Measurements from ENCODE around the gene SLC46A1. TPM values are rescaled to one million over a fixed set of nuclear protein-coding genes. Genes with fewer than 3 reads are reported as not detected.

SLC46A1 gene
- total RNA-seq, 1 donor from 2014 or later, result 7.4 TPM

- no peak for TF ChIP-seq EZH2 (IDR thresholded peaks at IDR 0.05; ENCODE audit: insufficient read depth, low read length)
- TF ChIP-seq CTCF (IDR thresholded peaks at IDR 0.05; ENCODE audit: insufficient read depth, low read depth, low read length), result no peak
- no peak overlapping the region for H3K27ac Mint-ChIP-seq (ENCODE audit: unreplicated experiment)
- no peaks in the 10 kb centered on the region for H3K79me2 ChIP-seq (ENCODE audit: insufficient read depth, low read length)
- peaks cover 6% of the 10 kb centered on the region for H3K4me1 ChIP-seq (ENCODE audit: insufficient read depth, low read length)
- H3K4me2 ChIP-seq (ENCODE audit: low read length), result peak overlapping the region; percentile 98
- H3K4me3 ChIP-seq (ENCODE audit: insufficient read depth, low read depth, low read length), result peak overlapping the region; percentile 63
- H4K20me1 ChIP-seq (ENCODE audit: insufficient read depth, low read length), result peaks cover 5% of the 10 kb centered on the region
- peaks cover 8% of the 10 kb centered on the region for H3K27me3 ChIP-seq (ENCODE audit: insufficient read depth, low read length)
- FAIRE-seq (no peak), DNase-seq (ENCODE audit: low read depth) (no peak)
- H3K9ac ChIP-seq (ENCODE audit: low read length), result peak overlapping the region; percentile 47
- no peaks in the 10 kb centered on the region for H3K9me3 ChIP-seq (ENCODE audit: insufficient read depth, low read depth, low read length)
- peak overlapping the region; percentile 92 for H2AFZ ChIP-seq (ENCODE audit: low read depth, low read length)
- H3K36me3 ChIP-seq (ENCODE audit: insufficient read depth, low read length), result no peaks in the 10 kb centered on the region
- H3K4me1 Mint-ChIP-seq (ENCODE audit: low read depth, unreplicated experiment), result peaks cover 2% of the 10 kb centered on the region
- peaks cover 29% of the 10 kb centered on the region for H3K27me3 Mint-ChIP-seq (ENCODE audit: low read depth, unreplicated experiment)
- H3K4me3 Mint-ChIP-seq (ENCODE audit: unreplicated experiment), result peak overlapping the region; percentile 81
- no peaks in the 10 kb centered on the region for H3K9me3 Mint-ChIP-seq (ENCODE audit: unreplicated experiment)
- H3K36me3 Mint-ChIP-seq (ENCODE audit: low read depth, unreplicated experiment), result peaks cover 2% of the 10 kb centered on the region
- H3K27ac ChIP-seq (ENCODE audit: low read depth, low read length), result no peak overlapping the region
Measured at GRCh38 chr17:28406473-28406814, 432 bp upstream of the SLC46A1 start.

GRCh38 chr17:28404812-28405570, 1.0 kb downstream of the SLC46A1 start:
- H2AFZ ChIP-seq (ENCODE audit: low read depth, low read length), result peak overlapping the region; percentile 92
- FAIRE-seq (no peak), DNase-seq (ENCODE audit: low read depth) (no peak)
- TF ChIP-seq EZH2 (IDR thresholded peaks at IDR 0.05; ENCODE audit: insufficient read depth, low read length) (no peak), CTCF (IDR thresholded peaks at IDR 0.05; ENCODE audit: insufficient read depth, low read depth, low read length) (no peak)
- H3K79me2 ChIP-seq (ENCODE audit: insufficient read depth, low read length), result no peaks in the 10 kb centered on the region
- peaks cover 2% of the 10 kb centered on the region for H3K4me1 Mint-ChIP-seq (ENCODE audit: low read depth, unreplicated experiment)
- H3K4me2 ChIP-seq (ENCODE audit: low read length), result peak overlapping the region; percentile 98
- no peak overlapping the region for H3K27ac ChIP-seq (ENCODE audit: low read depth, low read length)
- peaks cover 6% of the 10 kb centered on the region for H3K4me1 ChIP-seq (ENCODE audit: insufficient read depth, low read length)
- peak overlapping the region; percentile 85 for H3K4me3 Mint-ChIP-seq (ENCODE audit: unreplicated experiment)
- H3K36me3 Mint-ChIP-seq (ENCODE audit: low read depth, unreplicated experiment), result peaks cover 2% of the 10 kb centered on the region
- no peak overlapping the region for H3K27ac Mint-ChIP-seq (ENCODE audit: unreplicated experiment)
- H3K27me3 ChIP-seq (ENCODE audit: insufficient read depth, low read length), result peaks cover 2% of the 10 kb centered on the region
- peaks cover 5% of the 10 kb centered on the region for H4K20me1 ChIP-seq (ENCODE audit: insufficient read depth, low read length)
- H3K27me3 Mint-ChIP-seq (ENCODE audit: low read depth, unreplicated experiment), result peaks cover 25% of the 10 kb centered on the region
- H3K9me3 Mint-ChIP-seq (ENCODE audit: unreplicated experiment), result no peaks in the 10 kb centered on the region
- peak overlapping the region; percentile 47 for H3K9ac ChIP-seq (ENCODE audit: low read length)
- no peaks in the 10 kb centered on the region for H3K9me3 ChIP-seq (ENCODE audit: insufficient read depth, low read depth, low read length)
- no peaks in the 10 kb centered on the region for H3K36me3 ChIP-seq (ENCODE audit: insufficient read depth, low read length)
- peak overlapping the region; percentile 63 for H3K4me3 ChIP-seq (ENCODE audit: insufficient read depth, low read depth, low read length)

- H3K27me3 Mint-ChIP-seq (ENCODE audit: low read depth, unreplicated experiment), result peaks cover 25% of the 10 kb centered on the region
- H2AFZ ChIP-seq (ENCODE audit: low read depth, low read length), result no peak overlapping the region
- no peaks in the 10 kb centered on the region for H3K9me3 ChIP-seq (ENCODE audit: insufficient read depth, low read depth, low read length)
- no peak for DNase-seq (ENCODE audit: low read depth)
- no peak overlapping the region for H3K27ac Mint-ChIP-seq (ENCODE audit: unreplicated experiment)
- no peak overlapping the region for H3K9ac ChIP-seq (ENCODE audit: low read length)
- H3K4me3 ChIP-seq (ENCODE audit: insufficient read depth, low read depth, low read length), result no peak overlapping the region
- H4K20me1 ChIP-seq (ENCODE audit: insufficient read depth, low read length), result peaks cover 5% of the 10 kb centered on the region
- no peaks in the 10 kb centered on the region for H3K79me2 ChIP-seq (ENCODE audit: insufficient read depth, low read length)
- peaks cover 2% of the 10 kb centered on the region for H3K27me3 ChIP-seq (ENCODE audit: insufficient read depth, low read length)
- no peaks in the 10 kb centered on the region for H3K36me3 ChIP-seq (ENCODE audit: insufficient read depth, low read length)
- no peaks in the 10 kb centered on the region for H3K9me3 Mint-ChIP-seq (ENCODE audit: unreplicated experiment)
- peaks cover 2% of the 10 kb centered on the region for H3K4me1 Mint-ChIP-seq (ENCODE audit: low read depth, unreplicated experiment)
- H3K4me1 ChIP-seq (ENCODE audit: insufficient read depth, low read length), result peaks cover 6% of the 10 kb centered on the region
- no peak overlapping the region for H3K27ac ChIP-seq (ENCODE audit: low read depth, low read length)
- H3K4me3 Mint-ChIP-seq (ENCODE audit: unreplicated experiment), result peak overlapping the region; percentile 6
- H3K4me2 ChIP-seq (ENCODE audit: low read length), result no peak overlapping the region
- no peak for TF ChIP-seq EZH2 (IDR thresholded peaks at IDR 0.05; ENCODE audit: insufficient read depth, low read length)
- no peak for TF ChIP-seq CTCF (IDR thresholded peaks at IDR 0.05; ENCODE audit: insufficient read depth, low read depth, low read length)
- no peak for FAIRE-seq
- peaks cover 2% of the 10 kb centered on the region for H3K36me3 Mint-ChIP-seq (ENCODE audit: low read depth, unreplicated experiment)
Measured at GRCh38 chr17:28404461-28404811, 1.6 kb downstream of the SLC46A1 start.
